Mesendoderm (in vitro differentiated cells): ENCODE measurements around the gene EPHB3.

ENCODE experiments used
- DNase-seq: peaks from one replicate; pipeline ENCODE4 v3.0.0; 2013
- H2AK5ac ChIP-seq: 2 replicates; pipeline ENCODE4 v1.6.1; 2013; ENCODE audit warnings: low read length, inconsistent platforms
- H2BK120ac ChIP-seq: 2 replicates; pipeline ENCODE4 v1.6.1; 2013; ENCODE audit warnings: low read depth, mild to moderate bottlenecking, low read length, moderate library complexity, mixed read lengths
- H2BK15ac ChIP-seq: replicated peaks from 2 replicates; pipeline ENCODE4 v1.6.1; 2013; ENCODE audit warnings: low read depth, mild to moderate bottlenecking, moderate library complexity
- H2BK5ac ChIP-seq: 2 replicates; pipeline ENCODE4 v1.6.1; 2013; ENCODE audit warnings: low read length, inconsistent platforms
- H3K18ac ChIP-seq: 2 replicates; pipeline ENCODE4 v1.6.1; 2013; ENCODE audit warnings: mild to moderate bottlenecking, low read length, mixed read lengths
- H3K23ac ChIP-seq: one replicate; pipeline ENCODE4 v1.6.1; 2013; ENCODE audit warnings: low read length
- H3K27ac ChIP-seq: 2 replicates; pipeline ENCODE4 v1.5.1; 2013; ENCODE audit warnings: low read depth, mild to moderate bottlenecking, inconsistent platforms, low read length, moderate library complexity
- H3K27me3 ChIP-seq: 2 replicates; pipeline ENCODE4 v1.6.1; 2013; ENCODE audit warnings: low read length, control low read depth, mild to moderate bottlenecking, inconsistent platforms; ENCODE audit not compliant: insufficient read depth, poor library complexity
- H3K36me3 ChIP-seq: 2 replicates; pipeline ENCODE4 v1.6.1; 2013; ENCODE audit warnings: low read length, inconsistent platforms; ENCODE audit not compliant: control insufficient read depth, insufficient read depth
- H3K4ac ChIP-seq: one replicate; pipeline ENCODE4 v1.6.1; 2013; ENCODE audit warnings: low read depth, mild to moderate bottlenecking, low read length, moderate library complexity
- H3K4me1 ChIP-seq: 2 replicates; pipeline ENCODE4 v1.6.1; 2013; ENCODE audit warnings: low read depth, low read length, inconsistent platforms; ENCODE audit not compliant: control insufficient read depth
- H3K4me2 ChIP-seq: 2 replicates; pipeline ENCODE4 v1.6.1; 2013; ENCODE audit warnings: low read length
- H3K4me3 ChIP-seq: 2 replicates; pipeline ENCODE4 v1.5.1; 2013; ENCODE audit warnings: mild to moderate bottlenecking, low read length
- H3K56ac ChIP-seq: one replicate; pipeline ENCODE4 v1.6.1; 2013; ENCODE audit warnings: low read length
- H3K79me1 ChIP-seq: 2 replicates; pipeline ENCODE4 v1.6.1; 2013; ENCODE audit warnings: low read length, inconsistent platforms
- H3K79me2 ChIP-seq: 2 replicates; pipeline ENCODE4 v1.6.1; 2013; ENCODE audit warnings: mild to moderate bottlenecking, low read length; ENCODE audit not compliant: control insufficient read depth, insufficient read depth
- H3K9ac ChIP-seq: 2 replicates; pipeline ENCODE4 v1.6.1; 2013; ENCODE audit warnings: low read length, inconsistent platforms
- H4K5ac ChIP-seq: one replicate; pipeline ENCODE4 v1.6.1; 2013; ENCODE audit warnings: low read length
- H4K8ac ChIP-seq: one replicate; pipeline ENCODE4 v1.6.1; 2013; ENCODE audit warnings: low read depth, mild to moderate bottlenecking, control low read depth, low read length, moderate library complexity
- WGBS: extraction: QIAGEN DNeasy Blood & Tissue Kit; methylation state at CpG from one replicate; pipeline ENCODE4 v1.1.7; 2013; ENCODE audit warnings: low lambda C conversion rate, missing lambda C conversion rate; ENCODE audit not compliant: insufficient coverage; ENCODE audit errors: extremely low coverage; 5-methylcytosine and 5-hydroxymethylcytosine counted together

Gene EPHB3

GRCh38 chr3:184597829-184598573, 36.4 kb downstream of the EPHB3 start:
- Histone ChIP-seq H3K4me2 (no peak overlapping the region), H3K4me1 (peaks cover 13% of the 10 kb centered on the region), H3K56ac (no peak overlapping the region), H2AK5ac (peak overlapping the region; percentile 22), H3K27ac (no peak overlapping the region), H3K9ac (no peak overlapping the region), H2BK5ac (no peak overlapping the region), H2BK15ac (no peak overlapping the region), H3K36me3 (no peaks in the 10 kb centered on the region), H3K27me3 (no peaks in the 10 kb centered on the region), H3K79me2 (no peaks in the 10 kb centered on the region), H3K79me1 (no peaks in the 10 kb centered on the region), H4K8ac (no peak overlapping the region), H3K4me3 (no peak overlapping the region), H3K23ac (no peak overlapping the region), H4K5ac (no peak overlapping the region), H3K4ac (no peak overlapping the region), H3K18ac (no peak overlapping the region), H2BK120ac (no peak overlapping the region)
- WGBS: no CpG with 5 or more reads among the region's 20 CpGs
- no peak for DNase-seq

DNA sequence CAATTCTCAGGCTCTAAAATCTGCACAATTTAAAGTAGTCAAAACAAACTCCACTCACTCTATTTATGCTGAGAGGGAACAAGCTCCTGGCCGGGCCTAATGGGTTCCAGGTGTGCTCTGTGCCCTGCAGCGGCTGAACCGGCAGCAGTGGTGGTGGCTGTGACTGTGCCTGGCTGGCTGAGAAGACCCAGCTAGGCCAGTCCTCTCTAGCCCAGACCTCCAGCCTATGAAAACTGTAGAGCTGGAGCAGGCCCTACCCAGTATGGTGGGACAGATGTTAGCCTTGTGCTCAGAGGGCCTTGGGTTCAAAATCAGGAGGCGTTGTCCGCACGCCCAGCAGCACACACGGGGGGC, 37.0 kb downstream of the EPHB3 start:
- Histone ChIP-seq H2AK5ac (no peak overlapping the region), H3K18ac (no peak overlapping the region), H3K56ac (no peak overlapping the region), H3K4ac (no peak overlapping the region), H3K4me1 (peaks cover 11% of the 10 kb centered on the region), H2BK120ac (no peak overlapping the region), H3K23ac (no peak overlapping the region), H3K4me3 (no peak overlapping the region), H3K79me2 (no peaks in the 10 kb centered on the region), H3K9ac (no peak overlapping the region), H4K5ac (no peak overlapping the region), H3K4me2 (no peak overlapping the region), H3K27me3 (no peaks in the 10 kb centered on the region), H3K27ac (no peak overlapping the region), H2BK15ac (no peak overlapping the region), H2BK5ac (no peak overlapping the region), H3K79me1 (no peaks in the 10 kb centered on the region), H4K8ac (no peak overlapping the region), H3K36me3 (no peaks in the 10 kb centered on the region)
- no peak for DNase-seq
- WGBS: no CpG with 5 or more reads among the region's 7 CpGs

- WGBS: no CpG with 5 or more reads among the region's 3 CpGs
- Histone ChIP-seq H2BK15ac (no peak overlapping the region), H3K9ac (no peak overlapping the region), H3K36me3 (no peaks in the 10 kb centered on the region), H3K4me1 (peaks cover 10% of the 10 kb centered on the region), H2BK5ac (peak overlapping the region; percentile 53), H2AK5ac (peak overlapping the region; percentile 79), H3K27me3 (no peaks in the 10 kb centered on the region), H2BK120ac (no peak overlapping the region), H3K79me1 (no peaks in the 10 kb centered on the region), H3K27ac (no peak overlapping the region), H3K23ac (no peak overlapping the region), H3K56ac (peak overlapping the region; percentile 10), H3K4ac (no peak overlapping the region), H4K5ac (no peak overlapping the region), H3K4me2 (no peak overlapping the region), H3K4me3 (no peak overlapping the region), H4K8ac (no peak overlapping the region), H3K79me2 (no peaks in the 10 kb centered on the region), H3K18ac (no peak overlapping the region)
- no peak for DNase-seq
These were observed 37.6 kb downstream of the EPHB3 start for GRCh38 chr3:184599143-184599542.

DNA sequence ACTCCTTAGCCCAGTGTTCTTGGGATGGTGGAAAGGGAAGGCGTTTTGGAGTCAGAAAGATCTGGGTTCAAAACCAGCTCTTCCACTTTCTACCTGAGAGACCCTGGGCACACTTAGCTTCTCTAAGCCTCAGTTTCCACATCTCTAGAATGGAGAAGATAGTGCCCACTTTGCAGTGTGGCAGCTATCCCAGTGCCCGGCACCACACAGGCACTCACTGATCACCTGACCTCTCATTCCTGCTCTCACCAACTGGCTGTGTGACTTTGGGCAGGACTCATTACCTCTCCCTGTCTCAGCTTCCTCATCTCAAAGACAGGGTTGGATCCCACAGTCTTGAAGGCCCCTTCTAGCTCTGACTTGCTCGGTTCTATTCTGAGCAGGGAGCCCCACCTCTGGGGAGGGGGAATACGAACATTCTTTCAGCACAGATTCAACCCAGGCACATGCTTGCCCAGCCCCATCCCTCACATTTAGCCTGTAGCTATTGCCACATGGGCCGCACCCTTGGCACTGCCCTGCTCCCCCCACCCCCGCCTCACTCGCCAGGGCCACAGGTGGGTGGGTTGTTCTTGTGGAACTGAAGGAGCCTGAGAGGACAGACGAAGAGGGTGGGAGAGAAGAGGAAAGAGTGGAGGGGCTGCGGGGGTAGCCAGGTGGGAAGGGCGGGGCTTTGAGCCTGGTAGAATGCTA, 39.2 kb downstream of the EPHB3 start:
- WGBS: no CpG with 5 or more reads among the region's 10 CpGs
- Histone ChIP-seq H3K36me3 (no peaks in the 10 kb centered on the region), H3K27me3 (no peaks in the 10 kb centered on the region), H4K8ac (no peak overlapping the region), H3K23ac (no peak overlapping the region), H3K4me1 (peaks cover 13% of the 10 kb centered on the region), H3K56ac (peak overlapping the region; percentile 29), H3K4me2 (no peak overlapping the region), H4K5ac (no peak overlapping the region), H2BK5ac (no peak overlapping the region), H3K4ac (no peak overlapping the region), H3K9ac (no peak overlapping the region), H3K27ac (no peak overlapping the region), H3K4me3 (no peak overlapping the region), H3K79me2 (no peaks in the 10 kb centered on the region), H2BK120ac (no peak overlapping the region), H2BK15ac (no peak overlapping the region), H3K18ac (peak overlapping the region; percentile 91), H2AK5ac (peak overlapping the region; percentile 4), H3K79me1 (no peaks in the 10 kb centered on the region)
- no peak for DNase-seq

DNA sequence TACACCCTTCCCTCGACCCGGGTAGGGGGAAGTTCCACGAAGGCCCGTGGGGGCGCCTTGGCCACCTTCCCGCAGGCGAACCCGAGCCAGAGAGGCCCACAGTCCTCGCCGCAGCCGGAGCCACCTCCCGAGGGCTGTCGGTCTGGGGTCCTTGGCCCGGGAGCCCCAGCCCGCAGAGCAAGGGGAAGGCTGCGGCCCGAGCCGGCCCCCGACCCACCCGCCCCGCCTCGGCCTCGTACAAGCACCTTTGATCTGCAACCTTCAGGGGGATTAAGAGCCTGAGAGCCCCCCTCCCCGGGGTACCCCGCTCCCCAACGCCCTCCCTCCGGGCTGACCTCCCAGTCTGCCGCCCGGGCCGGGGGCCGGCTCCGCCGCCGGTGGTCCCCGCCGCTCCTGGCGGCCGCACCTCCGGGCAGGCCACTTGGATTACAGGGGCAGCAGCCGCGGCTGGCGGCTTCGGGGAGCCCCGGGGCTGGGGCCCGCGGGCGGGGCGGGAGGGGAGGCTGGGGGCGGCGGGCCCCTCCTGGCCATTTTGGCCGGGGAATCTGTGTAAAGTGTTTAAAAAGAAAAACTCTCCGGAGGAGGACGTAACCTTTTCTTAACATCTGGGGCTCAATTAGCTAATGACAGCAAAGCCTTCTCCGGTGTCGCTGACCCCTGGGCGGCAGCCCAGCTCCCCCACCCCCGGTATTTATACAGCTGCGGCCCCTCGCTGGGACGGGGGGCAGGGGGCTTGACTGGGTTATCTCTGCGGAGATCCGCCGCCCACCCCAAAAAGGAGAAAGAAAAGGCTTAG, 40.2 kb downstream of the EPHB3 start:
- Histone ChIP-seq H2BK5ac (peak overlapping the region; percentile 93), H3K23ac (peak overlapping the region; percentile 90), H3K36me3 (no peaks in the 10 kb centered on the region), H3K4me2 (peak overlapping the region; percentile 55), H3K4me1 (peaks cover 10% of the 10 kb centered on the region), H3K18ac (peak overlapping the region; percentile 91), H4K8ac (peak overlapping the region; percentile 59), H2BK120ac (peak overlapping the region; percentile 29), H3K27me3 (no peaks in the 10 kb centered on the region), H3K79me1 (no peaks in the 10 kb centered on the region), H3K9ac (peak overlapping the region; percentile 64), H3K56ac (peak overlapping the region; percentile 81), H4K5ac (no peak overlapping the region), H2BK15ac (peak overlapping the region; percentile 60), H3K4me3 (no peak overlapping the region), H3K27ac (no peak overlapping the region), H2AK5ac (no peak overlapping the region), H3K79me2 (no peaks in the 10 kb centered on the region), H3K4ac (peak overlapping the region; percentile 81)
- no CpG with 5 or more reads among the region's 63 CpGs for WGBS
- no peak for DNase-seq
